Neuron (in vitro differentiated cells): Measurements from ENCODE around the gene HOXA1.

ENCODE experiments used
- H2AFZ ChIP-seq: one replicate; pipeline ENCODE4 v1.6.1; 2013; ENCODE audit warnings: low read depth, mild to moderate bottlenecking, inconsistent platforms, low read length, moderate library complexity
- H3K27me3 ChIP-seq: one replicate; pipeline ENCODE4 v1.6.1; 2013; ENCODE audit warnings: low read length; ENCODE audit not compliant: insufficient read depth
- H3K36me3 ChIP-seq: one replicate; pipeline ENCODE4 v1.6.1; 2013; ENCODE audit warnings: low read length; ENCODE audit not compliant: insufficient read depth
- H3K4me1 ChIP-seq: one replicate; pipeline ENCODE4 v1.6.1; 2013; ENCODE audit warnings: low read length; ENCODE audit not compliant: insufficient read depth
- H3K4me3 ChIP-seq: 2 replicates; pipeline ENCODE4 v1.5.1; 2013; ENCODE audit warnings: mild to moderate bottlenecking, low read length, moderate library complexity
- H3K9me3 ChIP-seq: one replicate; pipeline ENCODE4 v1.6.1; 2013; ENCODE audit warnings: low read length

Gene HOXA1

GRCh38 chr7:27128034-27128433, 32.2 kb upstream of the HOXA1 start:
- Histone ChIP-seq H2AFZ (no peak overlapping the region), H3K36me3 (no peaks in the 10 kb centered on the region), H3K4me3 (no peak overlapping the region), H3K9me3 (peaks cover 4% of the 10 kb centered on the region), H3K27me3 (peaks cover 95% of the 10 kb centered on the region), H3K4me1 (no peaks in the 10 kb centered on the region)

GRCh38 chr7:27126596-27127327, 31.0 kb upstream of the HOXA1 start:
- H3K9me3 ChIP-seq, result peaks cover 4% of the 10 kb centered on the region
- no peak overlapping the region for H3K4me3 ChIP-seq
- H2AFZ ChIP-seq, result no peak overlapping the region
- H3K27me3 ChIP-seq, result peaks cover 96% of the 10 kb centered on the region
- no peaks in the 10 kb centered on the region for H3K4me1 ChIP-seq
- no peaks in the 10 kb centered on the region for H3K36me3 ChIP-seq

- Histone ChIP-seq H3K4me1 (no peaks in the 10 kb centered on the region), H3K4me3 (no peak overlapping the region), H3K27me3 (peaks cover 96% of the 10 kb centered on the region), H2AFZ (no peak overlapping the region), H3K9me3 (peaks cover 4% of the 10 kb centered on the region), H3K36me3 (no peaks in the 10 kb centered on the region)
These were observed 30.2 kb upstream of the HOXA1 start for GRCh38 chr7:27125986-27126394.

- Histone ChIP-seq H3K27me3 (peaks cover 99% of the 10 kb centered on the region), H3K4me1 (no peaks in the 10 kb centered on the region), H2AFZ (no peak overlapping the region), H3K9me3 (peaks cover 4% of the 10 kb centered on the region), H3K4me3 (no peak overlapping the region), H3K36me3 (no peaks in the 10 kb centered on the region)
These were observed 29.3 kb upstream of the HOXA1 start for GRCh38 chr7:27124902-27125689.

- Histone ChIP-seq H3K4me3 (no peak overlapping the region), H2AFZ (no peak overlapping the region), H3K27me3 (peaks cover 98% of the 10 kb centered on the region), H3K36me3 (no peaks in the 10 kb centered on the region), H3K9me3 (peaks cover 2% of the 10 kb centered on the region), H3K4me1 (no peaks in the 10 kb centered on the region)
These were observed 28.5 kb upstream of the HOXA1 start for GRCh38 chr7:27124096-27124901.

GRCh38 chr7:27123477-27124053, 27.8 kb upstream of the HOXA1 start:
- no peak overlapping the region for H3K4me3 ChIP-seq
- H3K36me3 ChIP-seq, result no peaks in the 10 kb centered on the region
- peaks cover 97% of the 10 kb centered on the region for H3K27me3 ChIP-seq
- no peaks in the 10 kb centered on the region for H3K9me3 ChIP-seq
- H3K4me1 ChIP-seq, result no peaks in the 10 kb centered on the region
- no peak overlapping the region for H2AFZ ChIP-seq

- H3K4me1 ChIP-seq, result no peaks in the 10 kb centered on the region
- H3K36me3 ChIP-seq, result no peaks in the 10 kb centered on the region
- H2AFZ ChIP-seq, result no peak overlapping the region
- H3K4me3 ChIP-seq, result no peak overlapping the region
- H3K9me3 ChIP-seq, result no peaks in the 10 kb centered on the region
- peaks cover 97% of the 10 kb centered on the region for H3K27me3 ChIP-seq
These were observed 27.2 kb upstream of the HOXA1 start for GRCh38 chr7:27123007-27123476.

GRCh38 chr7:27122077-27122910, 26.5 kb upstream of the HOXA1 start:
- H3K9me3 ChIP-seq, result no peaks in the 10 kb centered on the region
- H3K36me3 ChIP-seq, result no peaks in the 10 kb centered on the region
- H3K4me1 ChIP-seq, result no peaks in the 10 kb centered on the region
- H3K27me3 ChIP-seq, result peaks cover 97% of the 10 kb centered on the region
- no peak overlapping the region for H2AFZ ChIP-seq
- no peak overlapping the region for H3K4me3 ChIP-seq

- no peaks in the 10 kb centered on the region for H3K36me3 ChIP-seq
- peaks cover 97% of the 10 kb centered on the region for H3K27me3 ChIP-seq
- H3K9me3 ChIP-seq, result no peaks in the 10 kb centered on the region
- no peak overlapping the region for H2AFZ ChIP-seq
- no peak overlapping the region for H3K4me3 ChIP-seq
- no peaks in the 10 kb centered on the region for H3K4me1 ChIP-seq
These were observed 25.9 kb upstream of the HOXA1 start for GRCh38 chr7:27121684-27122076.

- Histone ChIP-seq H3K27me3 (peaks cover 96% of the 10 kb centered on the region), H3K9me3 (no peaks in the 10 kb centered on the region), H3K4me3 (no peak overlapping the region), H2AFZ (no peak overlapping the region), H3K36me3 (no peaks in the 10 kb centered on the region), H3K4me1 (no peaks in the 10 kb centered on the region)
These were observed 23.7 kb upstream of the HOXA1 start for GRCh38 chr7:27119412-27119911.

- H2AFZ ChIP-seq, result no peak overlapping the region
- peaks cover 92% of the 10 kb centered on the region for H3K27me3 ChIP-seq
- no peaks in the 10 kb centered on the region for H3K9me3 ChIP-seq
- no peak overlapping the region for H3K4me3 ChIP-seq
- H3K36me3 ChIP-seq, result no peaks in the 10 kb centered on the region
- no peaks in the 10 kb centered on the region for H3K4me1 ChIP-seq
These were observed 22.8 kb upstream of the HOXA1 start for GRCh38 chr7:27118580-27118979.

GRCh38 chr7:27117887-27118491, 22.2 kb upstream of the HOXA1 start:
- Histone ChIP-seq H3K4me1 (no peaks in the 10 kb centered on the region), H2AFZ (no peak overlapping the region), H3K9me3 (no peaks in the 10 kb centered on the region), H3K36me3 (no peaks in the 10 kb centered on the region), H3K27me3 (peaks cover 92% of the 10 kb centered on the region), H3K4me3 (no peak overlapping the region)
